Kidney glomerular epithelial cell (primary cell): ENCODE measurements around the gene GALK2.

ENCODE experiments used
- DNase-seq: peaks from one replicate; lab custom pipeline; 2025; lab: John Stamatoyannopoulos, UW

Gene GALK2

GRCh38 chr15:49169880-49170597, at the start of gene GALK2:
GALK2 (plus strand) TSS chr15:49170247; CDS start chr15:49170323, 76 bp downstream.
- peak; percentile 81 for DNase-seq

GRCh38 chr15:49120832-49121231, 49.2 kb upstream of the GALK2 start:
- no peak for DNase-seq

GRCh38 chr15:49121901-49122300, 48.1 kb upstream of the GALK2 start:
- DNase-seq: no peak

GRCh38 chr15:49122541-49123062, 47.4 kb upstream of the GALK2 start:
- no peak for DNase-seq

DNA sequence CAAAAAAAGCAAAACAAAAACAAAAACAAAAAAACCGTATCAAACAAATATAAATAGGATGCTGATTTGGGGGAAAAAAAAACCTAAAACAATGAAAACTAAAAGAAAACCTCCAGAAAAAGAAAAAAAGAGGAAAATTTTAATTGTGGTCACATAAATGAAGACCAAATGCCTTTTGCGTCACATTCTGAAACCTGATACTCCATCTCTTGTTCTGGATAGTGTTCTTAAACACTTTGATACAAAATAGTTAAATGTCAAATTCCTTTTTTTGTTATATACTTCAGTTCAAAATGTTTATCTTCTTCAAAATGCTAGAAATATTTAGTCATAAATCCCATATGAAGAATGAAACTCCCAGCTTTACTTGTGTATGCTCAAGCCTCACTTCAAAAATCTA, 45.7 kb upstream of the GALK2 start:
- no peak for DNase-seq

DNA sequence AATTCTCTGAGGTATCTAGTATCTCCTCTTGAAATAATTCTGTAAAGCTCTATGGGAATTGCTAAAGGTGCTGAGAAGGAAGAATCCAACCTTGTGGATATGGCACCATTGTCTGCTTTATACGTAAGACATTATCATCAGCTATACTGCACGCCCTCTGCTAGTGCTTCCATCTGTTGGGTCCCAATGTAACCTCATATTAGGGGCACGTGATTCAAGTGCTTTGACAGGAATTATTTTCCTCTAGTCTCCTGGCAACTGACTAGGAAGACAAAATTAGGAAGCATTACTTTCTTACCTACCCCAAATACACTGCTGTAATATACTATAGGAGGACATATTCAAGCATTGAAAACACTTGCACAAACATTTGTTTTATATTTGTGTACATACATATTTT, 38.6 kb upstream of the GALK2 start:
- no peak for DNase-seq

DNA sequence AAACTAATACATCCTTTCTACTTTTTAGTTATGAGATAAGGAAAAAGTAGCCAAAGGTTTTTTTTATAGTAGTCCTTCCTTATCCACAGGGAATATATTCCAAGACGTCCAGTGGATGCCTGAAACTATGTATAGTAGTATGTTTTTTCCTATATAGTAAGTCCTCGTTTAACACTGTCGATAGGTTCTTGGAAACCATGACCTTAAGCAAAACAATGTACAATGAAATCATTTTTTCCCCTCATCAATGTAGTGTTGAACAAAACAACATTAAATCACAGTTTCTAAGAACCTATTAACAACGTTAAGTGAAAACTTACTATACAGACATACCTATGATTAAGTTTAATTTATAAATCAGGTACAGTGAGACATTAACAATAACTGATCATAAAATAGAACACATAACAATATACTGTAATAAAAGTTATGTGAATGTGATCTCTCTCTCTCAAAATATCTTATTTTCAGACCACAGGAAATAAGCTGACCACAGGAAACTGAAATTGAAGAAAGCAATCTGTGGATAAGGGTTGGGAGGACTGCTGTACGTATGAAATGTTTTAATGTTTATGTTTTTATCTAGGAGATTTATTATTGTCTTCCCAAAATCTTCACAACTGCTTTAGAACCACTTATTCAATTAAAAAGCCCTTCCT, 35.2 kb upstream of the GALK2 start:
- no peak for DNase-seq

GRCh38 chr15:49135342-49135857, 34.6 kb upstream of the GALK2 start:
- peak; percentile 50 for DNase-seq

DNA sequence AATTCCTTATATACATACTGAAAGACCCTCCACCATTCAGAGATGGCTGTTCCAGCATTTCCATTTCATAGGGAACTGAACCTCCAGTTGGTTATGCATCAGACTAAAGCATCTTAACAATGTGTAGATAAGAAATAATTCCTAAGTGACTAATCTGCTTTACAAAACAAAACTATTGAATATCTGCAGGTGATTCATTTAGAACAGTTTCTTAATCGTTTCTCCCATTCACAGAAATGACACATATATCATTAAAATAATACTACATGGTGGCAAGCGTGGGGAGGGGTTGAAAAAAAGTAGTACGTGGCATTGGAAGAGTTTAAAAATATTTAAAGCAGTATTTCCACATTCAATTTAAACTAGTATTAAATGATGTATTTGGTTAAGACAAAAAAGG, 34.1 kb upstream of the GALK2 start:
- DNase-seq: peak; percentile 84

DNA sequence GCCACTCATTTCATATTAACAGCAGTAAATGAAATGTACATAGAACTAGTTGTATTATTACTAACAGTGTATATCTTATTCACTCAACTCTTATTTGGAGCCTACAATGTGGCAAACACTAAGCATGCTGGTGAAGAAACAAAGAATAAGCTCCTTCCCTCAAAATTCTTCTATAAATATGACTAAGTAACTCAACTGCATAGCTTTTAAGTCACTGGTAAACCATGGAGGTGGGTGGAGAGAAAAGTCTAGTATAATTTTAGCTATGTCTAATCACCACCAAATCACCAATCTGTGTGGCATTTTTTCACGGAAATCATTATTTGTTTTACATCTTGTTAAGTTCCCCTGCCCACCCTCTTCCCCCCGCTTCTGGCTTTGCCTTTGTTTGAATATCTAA, 32.2 kb upstream of the GALK2 start:
- peak; percentile 32 for DNase-seq

- DNase-seq: peak; percentile 41
Observed at GRCh38 chr15:49145651-49146609, 24.1 kb upstream of the GALK2 start.

GRCh38 chr15:49148298-49148697, 21.7 kb upstream of the GALK2 start:
- no peak for DNase-seq

GRCh38 chr15:49148727-49149126, 21.3 kb upstream of the GALK2 start:
- DNase-seq: no peak

DNA sequence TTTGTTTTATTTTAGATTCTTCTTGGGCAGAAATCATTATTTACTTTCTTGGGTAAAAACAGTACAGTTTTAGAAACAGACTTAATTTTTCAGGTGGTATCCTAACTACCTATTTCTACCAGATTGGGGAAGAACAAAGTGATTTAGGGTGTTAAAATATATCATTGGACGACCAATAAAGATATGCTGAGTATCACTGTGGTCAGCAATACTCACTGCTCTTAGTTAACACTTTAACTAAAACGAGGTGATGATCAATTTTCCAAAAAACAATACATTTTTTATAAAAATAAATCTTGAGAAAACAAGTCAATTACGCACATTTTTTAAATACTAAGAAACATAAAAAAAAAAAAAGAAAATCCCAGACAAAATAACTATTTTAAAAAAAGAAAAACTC, 18.2 kb upstream of the GALK2 start:
- no peak for DNase-seq

DNA sequence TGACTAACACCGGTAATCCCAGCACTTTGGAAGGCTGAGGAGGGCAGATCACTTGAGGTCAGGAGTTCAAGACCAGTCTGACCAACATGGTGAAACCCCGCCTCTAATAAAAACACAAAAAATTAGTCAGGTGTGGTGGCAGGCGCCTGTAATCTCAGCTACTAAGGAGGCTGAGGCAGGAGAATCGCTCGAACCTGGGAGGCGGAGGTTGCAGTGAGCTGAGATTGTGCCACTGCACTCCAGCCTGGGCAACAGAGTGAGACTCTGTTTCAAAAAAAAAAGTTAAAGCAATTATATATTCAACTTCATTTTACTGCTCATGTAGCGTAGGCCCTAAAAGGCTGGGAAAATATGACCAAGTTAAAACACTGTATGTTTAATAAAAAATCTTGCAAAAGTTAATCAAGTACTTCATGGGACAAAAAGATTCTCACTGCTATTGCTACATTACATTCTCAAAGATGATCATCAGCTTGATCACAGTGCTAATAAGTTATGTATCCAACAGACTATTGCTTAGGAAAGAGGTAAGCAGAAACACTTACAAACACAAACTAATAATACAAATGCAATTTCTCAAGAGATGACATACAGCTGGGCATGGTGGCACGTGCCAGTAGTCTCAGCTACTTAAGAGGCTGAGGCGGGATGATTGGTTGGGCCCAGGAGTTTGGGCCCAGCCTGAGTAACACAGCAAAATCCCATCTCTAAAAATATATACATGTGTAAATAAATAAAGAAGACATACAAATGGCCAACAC, 17.3 kb upstream of the GALK2 start:
- DNase-seq: no peak

DNA sequence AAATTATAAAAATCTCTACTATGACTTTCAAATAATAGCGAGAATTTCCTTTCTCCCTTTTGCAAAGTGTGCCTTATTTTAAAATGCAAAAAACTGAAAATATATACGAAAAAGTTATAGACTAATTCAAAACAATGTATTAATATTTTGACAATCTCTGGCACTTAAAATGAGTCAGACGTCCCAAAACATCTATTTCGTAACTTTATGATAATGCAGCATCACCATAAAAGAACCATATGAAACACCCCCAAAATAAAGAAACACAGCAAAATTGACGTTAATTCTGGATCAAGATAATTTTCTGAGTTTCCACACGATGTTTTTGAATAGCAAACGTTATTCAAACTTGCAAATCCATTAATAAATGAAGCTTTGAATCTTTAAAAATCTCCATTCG, 15.7 kb upstream of the GALK2 start:
- DNase-seq: no peak

- DNase-seq: no peak
Observed at GRCh38 chr15:49154799-49155109, 15.3 kb upstream of the GALK2 start.

DNA sequence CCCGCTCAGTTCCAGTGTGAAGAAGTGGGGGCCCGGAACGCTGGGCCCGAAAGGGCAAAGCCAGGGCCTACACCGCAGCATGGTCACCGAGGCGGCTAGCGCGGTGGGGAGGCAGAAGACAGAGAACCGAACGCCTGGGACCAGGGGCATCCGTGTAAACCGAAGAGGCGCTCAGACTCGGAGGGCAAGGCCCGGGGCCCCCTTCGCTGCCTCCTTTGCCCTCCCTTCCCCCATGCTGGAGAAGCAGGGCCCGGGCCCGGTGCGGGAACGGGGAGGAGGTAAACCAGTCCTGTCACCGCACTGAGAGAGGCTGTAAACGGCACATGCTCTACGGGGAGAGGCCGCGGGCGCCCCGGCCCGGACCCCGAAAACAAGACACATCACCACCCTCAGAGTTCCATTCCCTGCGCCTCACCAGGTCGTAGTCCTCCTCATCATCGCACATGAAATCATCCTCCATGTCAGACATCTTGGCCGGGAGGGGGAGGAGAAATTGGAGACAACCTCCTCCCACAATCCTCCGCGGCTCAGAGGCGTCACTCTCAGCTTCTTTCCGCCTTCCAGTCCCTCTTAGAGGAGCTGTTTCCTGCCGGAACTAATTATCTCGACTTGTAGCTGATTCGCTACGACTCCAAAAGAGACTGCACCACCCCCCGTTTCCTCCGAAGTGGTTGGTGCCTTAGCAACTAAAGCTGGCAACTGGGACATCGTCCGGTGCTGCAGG, 14.8 kb upstream of the GALK2 start, which contains the start of gene COPS2:
Gene COPS2 (minus strand): TSS at position 490 of the 724 bp plus-strand sequence. CDS start 21 bp downstream, at position 469.
- peak; percentile 99 for DNase-seq

DNA sequence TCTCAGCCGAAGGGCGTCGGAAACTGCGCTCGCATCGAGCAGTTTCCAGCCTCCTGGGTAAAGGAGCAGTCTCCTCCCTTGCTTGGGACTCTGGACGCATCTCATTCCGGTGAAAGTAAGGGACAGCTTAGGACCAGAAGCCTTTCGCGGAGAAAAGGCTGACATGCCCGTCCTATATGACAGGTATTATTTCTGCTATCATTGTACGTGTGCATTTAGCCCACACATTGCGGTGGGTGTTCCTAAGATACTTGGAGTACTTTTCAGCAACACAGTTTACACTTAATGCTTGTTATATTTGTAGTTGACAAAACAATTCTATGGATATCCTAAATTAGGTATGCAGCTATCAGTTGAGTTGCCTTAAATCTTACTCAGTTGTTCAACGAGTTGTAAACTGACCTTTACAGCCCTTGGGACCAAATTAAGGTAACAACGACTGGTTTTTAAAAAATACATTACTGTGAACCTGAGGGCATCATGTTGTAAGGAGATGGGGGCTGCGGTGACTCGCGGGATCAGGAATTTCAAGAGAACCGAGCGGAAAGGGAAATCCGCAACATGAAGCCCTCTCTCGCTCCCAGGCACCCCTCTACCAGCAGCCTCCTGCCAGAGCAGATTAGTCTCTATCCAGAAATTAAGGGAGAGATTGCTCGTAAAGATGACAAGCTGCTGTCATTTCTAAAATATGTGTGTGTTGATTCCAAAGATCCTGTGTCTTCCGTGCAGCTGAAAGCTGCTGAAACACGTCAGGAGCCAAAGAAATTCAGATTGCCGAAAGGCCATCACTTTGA, 14.0 kb upstream of the GALK2 start:
- DNase-seq: no peak

- no peak for DNase-seq
Observed at GRCh38 chr15:49163678-49164077, 6.4 kb upstream of the GALK2 start.
